Amygdala (tissue), 56 donors: ENCODE data around the gene GNRHR.
"Not testable (repeated sequence)": the region's sequence is repeated elsewhere in the genome, so short reads cannot be mapped to it uniquely, and the experiment has no call there.

Experiments used
- DNase-seq, 56 donors: peaks; one replicate each; lab custom pipeline; 2025; lab: John Stamatoyannopoulos, UW

Gene GNRHR, protein sequence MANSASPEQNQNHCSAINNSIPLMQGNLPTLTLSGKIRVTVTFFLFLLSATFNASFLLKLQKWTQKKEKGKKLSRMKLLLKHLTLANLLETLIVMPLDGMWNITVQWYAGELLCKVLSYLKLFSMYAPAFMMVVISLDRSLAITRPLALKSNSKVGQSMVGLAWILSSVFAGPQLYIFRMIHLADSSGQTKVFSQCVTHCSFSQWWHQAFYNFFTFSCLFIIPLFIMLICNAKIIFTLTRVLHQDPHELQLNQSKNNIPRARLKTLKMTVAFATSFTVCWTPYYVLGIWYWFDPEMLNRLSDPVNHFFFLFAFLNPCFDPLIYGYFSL

DNA sequence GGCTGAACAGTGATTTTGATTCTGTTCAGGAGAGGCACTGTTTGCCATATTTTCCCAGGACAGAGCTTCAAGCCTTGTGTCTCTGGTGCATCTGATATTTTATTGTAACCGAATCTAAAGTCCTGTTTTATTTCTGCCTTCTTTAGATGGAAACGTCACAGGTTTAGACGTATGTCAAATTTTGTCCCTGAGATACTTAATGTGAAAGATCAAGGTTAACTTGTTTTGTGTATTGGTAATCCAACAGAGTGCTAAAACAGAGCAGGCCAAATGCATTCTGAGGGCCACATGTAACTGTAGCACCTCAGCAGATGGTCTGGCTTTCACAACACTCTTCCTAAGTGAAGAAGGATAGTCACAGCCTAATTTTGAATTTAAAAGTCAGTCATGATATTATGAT is at the start of gene GNRHR:
Gene GNRHR, minus strand, starts transcription at position 101 of the 400 bp plus-strand sequence. Its CDS starts 53 bp downstream, at position 48.
- DNase-seq = no peak

DNA sequence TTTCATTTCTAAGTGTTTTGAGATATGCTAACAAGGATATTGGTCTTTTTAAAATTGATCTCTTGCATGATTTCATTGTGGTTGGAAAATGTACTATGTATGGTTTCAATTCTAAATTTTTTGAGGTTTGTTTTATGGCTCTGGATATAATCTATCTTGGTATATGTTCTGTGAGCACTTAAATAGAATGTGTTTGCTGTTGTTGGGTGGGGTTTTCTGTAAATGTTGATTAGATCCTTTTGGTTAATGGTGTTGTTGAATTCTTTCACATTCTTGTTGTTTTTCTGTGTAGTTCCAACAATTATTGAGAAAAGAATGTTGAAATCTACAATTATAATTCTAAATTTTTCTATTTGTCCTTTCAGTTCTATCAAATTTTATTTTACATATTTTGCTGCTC is 42.6 kb upstream of the GNRHR start:
- DNase-seq = no peak

DNA sequence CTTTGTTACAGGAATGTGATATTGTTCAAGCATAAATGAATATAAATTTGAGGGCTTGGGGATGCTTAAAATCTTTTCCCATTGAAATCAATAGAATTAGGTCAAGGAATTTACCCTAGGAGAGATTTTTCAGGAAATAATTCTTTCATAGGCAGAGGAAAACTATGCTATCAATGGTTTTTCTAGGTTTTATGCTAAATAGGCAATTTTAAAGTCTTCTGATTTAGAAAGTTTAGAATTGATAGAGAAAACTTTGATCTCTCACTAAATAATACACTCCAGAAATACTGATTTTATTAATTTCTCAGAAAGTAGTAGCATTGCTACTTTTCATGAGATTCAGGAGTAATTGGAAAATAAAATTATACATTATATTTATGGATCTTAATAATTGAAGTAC is 36.5 kb upstream of the GNRHR start:
- DNase-seq = no peak

DNA sequence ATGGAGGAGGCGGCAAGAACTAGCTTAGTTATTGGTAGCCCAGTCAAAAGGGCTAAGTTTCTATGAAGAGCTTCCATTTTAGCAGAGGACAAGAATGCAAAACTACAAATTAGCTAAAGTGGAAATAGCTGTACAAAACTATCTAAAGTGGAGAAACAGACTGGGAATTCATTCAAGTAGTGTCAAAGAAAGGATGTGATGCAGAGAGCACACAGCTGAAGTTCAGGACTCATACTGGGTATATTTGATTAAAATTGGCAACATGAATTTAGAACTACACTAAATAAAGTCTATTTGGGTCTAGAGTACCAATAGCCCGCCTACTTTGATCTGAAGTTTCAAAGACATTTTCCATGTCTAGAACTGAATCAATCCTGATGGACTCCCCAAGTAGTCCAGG is 33.1 kb upstream of the GNRHR start:
- DNase-seq = no peak

DNA sequence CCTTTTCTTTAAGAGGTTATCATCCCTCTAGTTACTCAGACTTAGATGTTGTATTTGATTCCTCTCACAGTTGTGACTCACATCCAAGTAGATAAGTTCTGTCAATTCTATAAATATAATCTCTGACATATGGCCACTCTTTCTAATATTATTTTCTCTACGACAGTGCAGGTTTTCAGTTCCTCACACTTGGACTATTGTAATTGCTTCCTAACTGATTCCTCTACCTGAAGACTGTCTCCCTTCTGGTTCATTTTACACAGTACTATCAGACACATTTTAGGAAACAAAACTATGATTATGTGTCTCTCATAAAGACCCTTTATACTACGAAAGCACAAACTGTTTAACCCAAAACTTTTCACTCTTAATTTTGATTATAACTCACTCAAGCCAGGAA is 31.3 kb upstream of the GNRHR start:
- DNase-seq = no peak

DNA sequence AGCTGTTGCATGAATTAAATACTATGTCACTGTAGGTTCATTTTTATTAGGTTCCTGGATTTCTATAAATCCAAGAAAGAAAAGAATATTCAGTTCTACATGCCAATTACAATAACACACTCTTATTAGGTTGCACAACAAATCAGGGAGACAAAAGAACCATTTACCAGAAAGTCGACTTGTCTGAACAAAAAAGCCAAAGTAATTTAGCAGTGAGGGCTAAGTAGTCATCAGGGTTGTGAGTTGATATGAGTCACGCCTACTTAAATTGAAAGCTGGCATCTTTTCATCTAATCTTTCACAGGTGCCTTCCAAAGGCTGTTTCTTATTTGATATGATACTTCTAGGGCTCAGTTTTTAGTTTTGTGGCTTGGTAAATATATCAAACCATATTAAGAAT is 25.4 kb upstream of the GNRHR start:
- no peak for DNase-seq

DNA sequence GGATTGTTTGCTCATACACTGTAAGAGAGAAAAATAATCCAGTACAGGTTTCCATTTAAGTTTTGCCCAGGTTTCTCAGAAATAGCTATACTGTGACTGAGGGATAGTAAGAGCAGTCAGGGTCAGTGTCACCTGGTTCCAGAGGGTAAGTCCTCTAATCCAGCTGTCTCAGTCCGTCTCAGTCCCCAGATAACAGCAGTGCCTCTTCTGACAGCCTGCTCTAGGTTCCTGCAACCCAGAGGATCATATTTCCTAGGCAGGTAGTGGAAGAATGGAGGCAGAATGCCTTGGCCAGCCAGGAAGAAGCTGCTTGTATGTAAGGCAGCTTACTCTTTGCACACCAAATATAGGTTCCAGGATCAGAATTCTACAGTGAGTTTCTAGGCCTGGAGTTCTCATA is 22.6 kb upstream of the GNRHR start:
- DNase-seq = no peak

DNA sequence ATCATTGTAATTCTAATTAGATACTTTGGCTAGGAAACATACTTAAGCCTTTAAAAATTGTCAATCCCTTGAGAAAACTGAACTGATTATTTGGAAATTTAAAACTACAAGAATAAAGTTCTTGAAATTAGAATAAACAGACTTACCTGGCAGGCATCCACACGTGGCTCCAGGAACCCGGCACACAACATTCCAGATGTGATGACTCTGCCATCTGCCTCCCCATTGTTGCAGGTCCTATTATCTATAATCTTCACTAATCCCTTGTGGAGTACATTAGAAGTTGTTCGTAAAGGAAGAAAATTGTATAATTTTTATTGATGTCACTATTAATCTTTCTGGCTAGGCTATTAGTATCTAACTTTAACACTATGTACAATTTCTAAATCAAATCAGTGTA is 16.2 kb upstream of the GNRHR start:
- DNase-seq = no peak

DNA sequence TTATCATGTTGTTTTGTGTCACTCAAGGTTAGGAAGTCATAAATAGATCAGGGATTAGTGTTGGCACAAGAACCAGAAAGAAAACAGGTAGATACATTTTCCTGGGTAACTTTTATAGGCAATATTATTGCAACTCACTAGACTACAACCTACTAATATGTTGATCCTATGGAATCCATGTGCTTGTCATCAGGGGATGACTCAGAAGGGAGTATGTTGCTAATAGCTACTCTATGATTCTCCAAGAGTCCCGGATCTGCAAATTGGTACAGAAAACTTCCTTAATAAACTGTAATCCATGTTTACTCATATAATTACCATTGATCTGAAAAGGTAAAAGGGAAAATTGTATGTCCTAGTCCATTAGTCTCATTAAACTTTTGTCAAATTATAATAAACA is 11.7 kb upstream of the GNRHR start:
- DNase-seq = no peak

DNA sequence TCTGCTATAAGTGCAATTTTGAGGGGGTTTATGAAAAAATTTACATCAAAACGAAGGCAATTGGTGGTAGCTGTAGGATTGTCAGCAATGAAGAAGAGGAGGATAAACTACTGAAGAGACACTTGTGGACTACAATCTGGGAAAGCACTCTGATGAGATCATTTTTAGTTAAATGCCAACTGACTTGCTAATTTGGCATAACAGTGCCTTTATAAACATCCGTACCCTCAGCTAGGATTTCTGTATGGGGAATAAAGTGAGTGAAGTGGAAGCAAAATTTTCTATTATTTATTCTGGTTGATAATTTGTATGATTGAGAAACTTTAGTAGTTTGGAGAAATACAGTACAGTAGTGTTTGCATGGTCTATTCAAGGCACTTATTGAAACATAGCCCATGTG is 11.2 kb upstream of the GNRHR start:
- DNase-seq = no peak

DNA sequence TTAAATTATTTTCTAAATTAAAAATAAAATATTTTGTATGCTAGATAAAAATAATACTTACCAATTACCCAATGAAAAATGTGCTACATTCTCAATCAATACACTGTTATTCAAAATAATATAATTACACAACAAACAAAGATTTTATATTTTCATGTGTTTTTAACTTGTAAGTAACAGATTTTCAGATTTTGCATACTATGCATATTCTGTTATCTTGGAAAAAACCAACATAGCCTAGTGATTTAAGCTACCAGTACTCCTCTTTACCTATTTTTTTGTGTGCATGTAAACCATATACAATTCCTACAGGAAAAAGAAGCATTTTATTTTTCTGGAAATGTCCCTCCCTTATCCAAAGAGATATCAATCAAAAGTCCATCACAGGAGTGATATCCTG is 10.0 kb upstream of the GNRHR start:
- DNase-seq = no peak

DNA sequence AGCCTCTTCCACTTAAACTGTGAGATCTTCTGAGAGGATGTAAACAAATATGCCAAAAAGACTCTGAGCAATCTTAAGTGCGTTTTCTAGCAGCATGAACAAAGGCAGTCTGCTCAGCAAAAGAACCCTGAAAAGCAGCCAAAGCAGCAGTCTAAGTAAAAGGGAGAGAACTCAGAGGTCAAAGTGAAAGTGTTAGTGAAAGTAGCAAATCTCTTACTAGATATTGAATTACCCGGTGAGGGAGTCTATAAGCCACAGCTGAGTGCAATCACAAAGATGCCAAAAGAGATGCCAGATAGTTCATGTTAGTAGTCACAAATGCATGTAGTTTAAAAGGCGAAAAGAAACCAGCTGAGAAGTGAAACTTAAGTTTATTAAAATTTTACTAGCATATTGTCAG is 7.9 kb upstream of the GNRHR start:
- DNase-seq = no peak

DNA sequence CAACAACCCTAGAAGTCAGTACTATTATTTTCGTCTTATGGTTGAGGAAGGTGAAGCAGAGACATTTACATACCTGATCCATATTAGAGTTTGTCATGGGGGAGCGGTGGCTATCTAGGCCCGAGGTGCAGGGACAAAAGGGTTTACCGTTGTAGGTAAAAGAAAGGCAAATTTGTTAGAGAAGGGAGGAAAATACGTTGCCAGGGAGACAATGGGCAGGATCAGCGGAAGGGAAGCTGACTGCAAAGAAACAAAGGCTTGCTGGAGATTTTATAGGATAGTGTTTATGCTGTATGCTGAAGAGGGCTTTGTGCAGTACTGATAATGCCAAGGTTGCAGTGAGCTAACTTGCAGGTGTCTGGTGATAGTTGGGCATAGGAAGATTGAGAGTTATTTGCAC is 2.8 kb upstream of the GNRHR start:
- not testable (repeated sequence) for DNase-seq

DNA sequence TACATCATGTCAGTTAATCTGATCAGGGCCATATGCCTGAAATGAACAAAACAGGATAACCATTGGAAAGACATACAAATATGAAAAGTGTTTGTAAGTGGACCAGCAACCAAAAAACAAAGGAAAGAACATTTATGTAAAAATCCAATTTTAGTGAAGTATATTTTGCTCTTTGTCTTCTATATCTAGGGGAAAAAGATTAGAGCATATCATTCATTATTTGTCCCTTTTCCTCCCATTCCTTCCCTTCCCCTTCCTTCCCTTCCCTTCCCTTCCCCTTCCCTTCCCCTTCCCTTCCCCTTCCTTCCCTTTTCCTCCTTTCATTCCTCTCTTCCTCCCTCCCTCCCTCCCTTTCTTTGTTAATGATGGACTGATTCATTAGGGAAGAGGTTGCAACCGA is 1.8 kb upstream of the GNRHR start:
- DNase-seq = no peak

DNA sequence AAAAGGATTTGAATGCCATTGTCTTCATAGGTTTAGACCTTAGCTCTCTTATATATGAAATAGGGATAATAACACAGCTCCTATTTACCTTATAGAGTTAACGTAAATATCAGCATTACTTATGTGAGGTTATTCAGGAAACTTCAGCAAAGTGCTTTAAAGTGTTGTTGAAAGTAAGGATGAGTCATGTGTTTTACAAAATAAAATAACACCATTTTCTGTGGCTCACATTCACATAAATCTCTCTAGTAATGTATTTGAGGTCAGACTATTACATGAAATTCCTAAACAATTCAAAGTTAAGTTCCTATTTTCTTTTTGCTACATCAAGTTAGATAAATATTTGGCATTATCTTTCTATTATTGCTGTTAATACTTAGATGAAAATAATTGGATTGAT is 2.9 kb downstream of the GNRHR start:
- no peak for DNase-seq

DNA sequence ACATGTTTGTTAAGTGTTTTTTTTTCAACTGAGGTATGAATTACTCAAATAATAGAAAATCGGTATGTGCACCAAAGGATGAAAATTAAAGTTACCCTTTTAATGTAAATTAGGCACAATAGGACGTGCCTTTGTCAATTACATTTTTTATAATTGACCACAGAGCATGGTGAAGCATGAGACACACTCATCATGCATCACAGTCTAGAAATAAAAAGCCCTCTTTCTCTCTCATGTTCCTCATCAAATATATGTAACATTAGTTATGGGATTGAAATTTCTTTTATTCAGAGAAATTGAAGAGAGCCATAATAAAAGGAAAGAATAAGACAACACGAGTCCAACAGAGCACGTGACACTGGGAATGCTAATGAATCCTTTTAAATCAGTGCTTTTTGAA is 3.5 kb downstream of the GNRHR start:
- no peak for DNase-seq

DNA sequence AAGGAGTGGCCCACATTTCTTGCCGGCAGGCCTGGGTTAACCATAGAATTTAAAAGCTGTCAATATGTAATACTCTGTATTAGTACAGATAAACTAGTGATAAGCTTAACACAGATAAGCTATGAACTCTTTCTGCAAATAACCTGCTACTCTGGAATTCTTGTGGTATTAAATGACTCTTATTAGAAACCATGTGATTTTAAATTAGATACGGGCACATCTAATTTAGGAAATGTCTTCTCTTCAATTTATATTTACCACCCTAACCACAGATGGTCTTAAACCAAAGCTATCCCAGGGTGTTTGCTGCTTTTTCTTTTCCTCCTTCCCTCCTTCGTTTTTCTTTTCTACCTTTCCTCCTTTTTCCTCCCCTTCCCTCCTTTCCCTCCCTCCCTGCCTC is 4.9 kb downstream of the GNRHR start:
- no peak for DNase-seq

DNA sequence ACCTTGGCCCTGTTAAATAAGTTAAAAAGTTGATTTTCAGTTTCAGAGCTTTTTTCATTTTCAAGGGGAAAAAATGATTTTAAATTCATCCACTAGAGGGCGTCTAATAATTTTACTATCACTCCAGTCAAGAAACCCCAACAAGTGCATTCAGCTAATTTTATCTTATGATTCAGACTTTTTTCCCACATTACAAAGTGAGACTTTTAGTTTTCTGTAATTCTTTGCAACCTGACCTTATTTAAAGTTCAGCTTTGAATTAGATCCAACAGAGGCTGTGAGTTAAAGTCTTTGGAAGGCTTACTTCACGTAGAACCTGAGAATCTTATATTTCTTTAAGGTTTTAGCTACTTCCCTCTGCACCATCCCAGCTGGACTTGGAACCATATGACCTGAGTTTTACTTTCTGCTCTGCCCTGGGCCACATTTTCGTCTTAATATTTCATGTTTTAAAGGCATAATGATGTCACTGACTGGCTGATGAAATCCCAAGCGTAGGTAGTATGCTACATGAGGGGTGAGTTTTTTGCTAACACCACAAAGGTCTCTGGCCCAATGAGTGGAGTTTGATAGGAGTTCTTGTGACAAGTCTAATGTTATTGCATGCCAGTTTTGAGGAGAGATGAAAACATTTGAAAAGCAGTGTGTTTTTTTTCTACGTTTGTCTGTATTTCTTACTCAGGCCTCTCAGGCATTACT is 7.2 kb downstream of the GNRHR start:
- no peak for DNase-seq

DNA sequence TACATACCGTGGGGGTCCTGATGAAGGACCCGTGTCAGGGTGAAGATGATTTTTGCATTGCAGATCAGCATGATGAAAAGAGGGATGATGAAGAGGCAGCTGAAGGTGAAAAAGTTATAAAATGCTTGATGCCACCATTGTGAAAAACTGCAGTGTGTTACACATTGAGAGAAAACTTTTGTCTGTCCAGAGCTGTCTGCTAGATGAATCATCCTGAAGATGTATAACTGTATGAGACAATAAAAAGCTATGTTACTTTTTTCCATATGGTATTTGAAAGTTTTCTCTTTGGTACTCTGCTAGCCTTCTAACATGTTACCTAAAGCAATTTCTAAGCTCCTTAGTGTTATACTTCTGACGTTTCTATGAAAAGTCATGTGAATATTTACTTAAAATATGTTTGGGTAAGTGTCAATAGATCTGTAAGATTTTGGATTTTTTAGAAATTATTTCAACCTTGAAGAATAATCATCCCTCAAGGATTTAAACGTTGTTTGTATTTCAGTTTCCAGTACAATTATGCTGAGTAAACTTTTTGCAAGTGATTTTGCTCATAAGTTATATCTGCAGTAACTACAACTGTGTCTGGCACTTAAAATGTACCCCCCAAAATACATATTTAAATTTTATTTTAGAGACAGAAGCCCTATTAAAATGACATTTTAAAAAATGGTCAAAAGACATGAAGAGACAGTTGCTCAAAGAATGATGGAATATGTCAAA is 9.5 kb downstream of the GNRHR start:
- no peak for DNase-seq

DNA sequence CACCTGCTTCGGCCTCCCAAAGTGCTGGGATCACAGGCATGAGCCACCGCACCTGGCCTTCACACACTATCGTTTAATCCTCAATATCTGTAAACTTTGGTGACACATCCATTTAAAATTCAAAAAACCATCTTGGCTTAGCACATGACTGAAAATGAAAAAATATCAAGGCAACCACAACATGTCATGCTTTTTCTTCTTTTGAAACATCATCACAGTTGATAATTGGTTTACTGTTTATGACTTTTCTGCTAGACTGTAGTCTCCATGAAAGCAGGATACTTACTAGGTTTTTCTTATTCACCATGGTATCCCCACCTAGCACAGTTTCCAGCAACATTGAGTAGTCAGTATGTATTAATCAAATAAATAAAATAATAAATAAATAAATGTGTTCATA is 11.0 kb downstream of the GNRHR start:
- no peak for DNase-seq

DNA sequence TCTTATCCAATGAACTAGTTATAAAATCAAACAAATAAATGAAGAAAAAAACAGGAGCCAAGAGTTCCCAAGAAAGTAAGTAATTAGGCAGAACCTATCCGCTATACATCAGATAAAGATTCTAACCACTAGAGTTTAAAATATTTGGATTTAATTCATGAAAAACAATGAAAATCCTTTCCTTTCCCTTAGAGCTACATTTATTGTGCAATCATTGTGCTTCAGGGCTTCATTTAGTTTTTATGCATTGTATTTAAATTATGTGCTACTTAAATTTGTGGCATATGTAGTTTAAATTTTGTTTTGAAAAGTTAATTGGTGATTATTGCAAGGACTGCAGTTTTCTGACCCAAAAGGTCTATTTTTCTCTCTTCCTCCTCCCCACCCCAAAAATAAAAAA is 17.9 kb downstream of the GNRHR start:
- DNase-seq = no peak

DNA sequence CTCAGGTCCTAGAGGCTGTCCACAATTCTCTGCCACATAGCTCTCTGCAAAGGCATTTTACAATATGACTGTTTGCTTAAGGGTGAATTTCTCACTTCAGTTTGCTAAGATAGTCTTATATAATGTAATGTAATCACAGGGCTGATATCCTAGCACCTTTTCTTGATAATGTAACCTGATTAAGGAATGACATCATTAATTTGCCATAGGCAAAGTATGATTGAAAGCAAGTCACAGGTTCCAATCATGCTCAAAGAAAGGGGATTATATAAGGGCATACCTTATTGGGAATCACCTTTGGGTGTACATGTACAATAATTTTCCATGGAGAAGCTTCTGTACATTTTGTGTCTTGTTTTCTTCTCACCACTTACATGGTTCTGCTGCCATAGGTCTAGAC is 18.9 kb downstream of the GNRHR start:
- no peak for DNase-seq
